22Rv1 (cell line): ENCODE measurements around the gene PSMG3.
A peak's percentile ranks its signal among the peaks of the same experiment; 100 is the strongest.
"Not testable (repeated sequence)": the region's sequence is repeated elsewhere in the genome, so short reads cannot be mapped to it uniquely, and the experiment has no call there.

Source experiments
- H3K27ac ChIP-seq: fragments of 450-650 bp; 2 replicates; pipeline ENCODE4 v1.5.1; 2017
- CTCF ChIP-seq: fragments of 450-650 bp; IDR thresholded peaks from 2 replicates; pipeline ENCODE4 v1.5.1; 2017; ENCODE audit warnings: mild to moderate bottlenecking
- ZFX ChIP-seq: fragments of 450-650 bp; IDR thresholded peaks from 2 replicates; pipeline ENCODE4 v1.6.1; 2017; ENCODE audit warnings: antibody characterized with exemption, borderline replicate concordance

The PSMG3 gene

GRCh38 chr7:1586126-1586826 lies 16.4 kb upstream of the PSMG3 start:
- no peak for TF ChIP-seq ZFX
- no peak for TF ChIP-seq CTCF

GRCh38 chr7:1585142-1585981 lies 15.5 kb upstream of the PSMG3 start:
- no peak overlapping the region for H3K27ac ChIP-seq
- no peak for TF ChIP-seq ZFX
- TF ChIP-seq CTCF: no peak

More at GRCh38 chr7:1586126-1586826, 16.4 kb upstream of the PSMG3 start:
- no peak overlapping the region for H3K27ac ChIP-seq

GRCh38 chr7:1584700-1585099 lies 14.9 kb upstream of the PSMG3 start:
- TF ChIP-seq CTCF: no peak
- TF ChIP-seq ZFX: no peak
- H3K27ac ChIP-seq: no peak overlapping the region

- H3K27ac ChIP-seq: not testable (repeated sequence)
Measured at GRCh38 chr7:1583241-1583930, 13.6 kb upstream of the PSMG3 start.

GRCh38 chr7:1580422-1581030 lies 10.7 kb upstream of the PSMG3 start:
- H3K27ac ChIP-seq: no peak overlapping the region
- TF ChIP-seq ZFX (no peak), CTCF (no peak)

GRCh38 chr7:1579481-1580421 lies 9.9 kb upstream of the PSMG3 start:
- no peak overlapping the region for H3K27ac ChIP-seq
- peak; percentile 98 for TF ChIP-seq CTCF
- no peak for TF ChIP-seq ZFX

- no peak for TF ChIP-seq CTCF
- no peak for TF ChIP-seq ZFX
Measured at GRCh38 chr7:1578513-1578912, 8.7 kb upstream of the PSMG3 start.

More at GRCh38 chr7:1578513-1578912, 8.7 kb upstream of the PSMG3 start:
- no peak overlapping the region for H3K27ac ChIP-seq
